HG03354 (cell line): ENCODE results near the gene SCP2.
"Not testable (repeated sequence)": the region's sequence is repeated elsewhere in the genome, so short reads cannot be mapped to it uniquely, and the experiment has no call there.

ENCODE experiments used
- ATAC-seq: cut with Tn5 transposase; IDR thresholded peaks from one replicate; pipeline ENCODE4 v1.9.1; 2021; ENCODE audit warnings: mild to moderate bottlenecking; ENCODE audit not compliant: unreplicated experiment, poor library complexity, severe bottlenecking

Gene SCP2

DNA sequence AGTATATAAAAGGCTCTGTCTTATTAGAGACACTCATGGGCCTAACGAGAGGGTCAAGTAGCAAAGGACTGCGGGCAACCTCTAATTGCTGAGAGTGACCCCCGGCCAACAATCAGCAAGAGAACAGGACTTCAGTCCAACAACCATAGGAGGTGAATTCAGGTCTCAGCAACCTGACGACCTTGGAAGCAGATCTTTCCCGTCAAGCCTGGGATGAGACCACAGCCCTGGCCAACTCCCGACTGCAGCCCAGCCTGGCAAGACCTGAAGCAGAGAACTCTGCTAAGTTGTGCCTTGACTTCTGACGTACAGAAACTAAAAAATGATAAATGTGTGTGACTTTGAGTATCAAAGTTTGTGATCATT, 11.2 kb upstream of the SCP2 start:
- no peak for ATAC-seq

DNA sequence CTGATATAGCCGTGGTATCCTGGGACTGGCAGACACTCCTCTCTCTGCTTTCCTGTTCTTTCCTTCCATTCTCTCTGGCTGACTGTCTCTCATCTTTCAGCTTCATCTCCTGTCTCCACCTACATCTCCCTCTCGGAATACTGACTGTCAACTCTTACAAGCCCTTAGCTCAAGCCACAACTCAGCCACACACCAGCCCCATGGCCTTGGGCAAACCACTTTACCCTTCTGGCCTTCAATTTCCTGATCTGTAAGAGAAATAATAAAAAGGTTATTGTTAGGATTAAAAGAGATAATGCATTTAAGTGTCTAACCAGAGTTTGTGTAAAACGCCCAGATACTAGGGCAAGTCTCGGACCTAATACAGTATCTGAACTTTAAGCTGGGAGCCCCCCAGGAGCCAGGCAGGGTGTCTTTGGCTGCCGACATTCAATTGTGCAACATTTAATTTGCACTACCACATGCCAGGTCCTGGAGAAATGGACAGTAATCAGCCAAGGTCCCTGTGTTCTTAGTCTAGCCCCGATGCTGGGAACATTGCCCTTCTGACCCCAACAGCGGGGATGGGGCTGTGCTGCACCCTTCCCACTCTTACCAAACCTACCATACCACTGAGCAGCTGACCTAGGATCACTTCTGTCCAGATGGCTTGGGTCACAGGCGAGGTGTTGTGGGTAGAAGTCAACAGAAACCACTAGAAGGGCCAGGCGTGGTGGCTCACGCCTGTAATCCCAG, 10.7 kb upstream of the SCP2 start:
- no peak for ATAC-seq

DNA sequence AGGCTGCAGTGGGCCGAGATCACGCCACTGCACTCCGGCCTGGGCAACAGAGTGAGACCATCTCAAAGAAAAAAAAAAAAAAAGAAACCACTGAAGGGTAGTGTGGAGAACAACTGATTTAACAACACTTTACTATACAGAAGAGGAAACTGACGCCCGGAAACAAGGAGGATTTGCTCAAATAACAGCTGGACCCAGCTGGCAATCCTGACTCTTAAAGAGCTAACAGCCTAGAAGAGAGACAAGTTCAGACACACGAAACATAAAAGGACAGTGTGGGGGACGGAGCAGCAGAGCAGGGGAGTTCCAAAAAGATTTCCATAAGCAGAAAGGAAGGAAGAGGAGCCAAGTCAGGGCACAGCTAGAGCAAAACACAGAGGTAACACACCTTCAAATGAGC, 9.9 kb upstream of the SCP2 start:
- no peak for ATAC-seq

DNA sequence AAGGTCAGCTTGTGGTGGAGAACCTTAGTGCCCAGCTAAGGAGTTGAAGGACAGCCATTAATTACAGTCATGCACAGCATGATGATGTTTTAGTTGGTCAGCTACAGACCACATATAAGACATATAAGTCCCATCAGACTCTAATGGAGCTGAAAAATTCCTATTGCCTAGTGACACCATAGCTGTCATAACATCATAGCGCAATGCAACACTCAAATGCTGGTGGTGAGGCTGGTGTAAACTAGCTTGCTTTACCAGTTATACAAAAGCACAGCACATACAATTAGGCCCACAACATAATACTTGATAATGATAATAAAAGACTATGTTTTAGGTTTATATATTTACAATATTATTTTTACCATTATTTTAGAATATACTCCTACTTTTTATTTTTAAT, 9.5 kb upstream of the SCP2 start:
- ATAC-seq = no peak

DNA sequence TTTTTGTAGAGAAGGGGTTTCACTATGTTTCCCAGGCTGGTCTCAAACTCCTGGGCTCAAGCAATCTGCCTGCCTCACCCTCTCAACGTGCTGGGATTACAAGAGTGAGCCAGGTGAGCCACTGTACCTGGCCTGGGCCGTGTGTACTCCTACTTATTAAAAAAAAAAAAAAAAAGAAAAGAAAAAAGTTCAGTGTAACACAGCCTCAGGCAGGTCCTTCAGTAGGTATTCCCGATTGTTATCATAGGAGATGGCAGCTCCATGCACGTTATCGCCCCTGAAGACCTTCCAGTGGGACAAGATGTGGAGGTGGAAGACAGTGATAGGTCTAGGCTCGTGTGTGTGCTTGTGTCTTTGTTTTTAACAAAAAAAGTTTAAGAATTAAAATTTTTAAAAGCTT, 8.9 kb upstream of the SCP2 start:
- no peak for ATAC-seq

DNA sequence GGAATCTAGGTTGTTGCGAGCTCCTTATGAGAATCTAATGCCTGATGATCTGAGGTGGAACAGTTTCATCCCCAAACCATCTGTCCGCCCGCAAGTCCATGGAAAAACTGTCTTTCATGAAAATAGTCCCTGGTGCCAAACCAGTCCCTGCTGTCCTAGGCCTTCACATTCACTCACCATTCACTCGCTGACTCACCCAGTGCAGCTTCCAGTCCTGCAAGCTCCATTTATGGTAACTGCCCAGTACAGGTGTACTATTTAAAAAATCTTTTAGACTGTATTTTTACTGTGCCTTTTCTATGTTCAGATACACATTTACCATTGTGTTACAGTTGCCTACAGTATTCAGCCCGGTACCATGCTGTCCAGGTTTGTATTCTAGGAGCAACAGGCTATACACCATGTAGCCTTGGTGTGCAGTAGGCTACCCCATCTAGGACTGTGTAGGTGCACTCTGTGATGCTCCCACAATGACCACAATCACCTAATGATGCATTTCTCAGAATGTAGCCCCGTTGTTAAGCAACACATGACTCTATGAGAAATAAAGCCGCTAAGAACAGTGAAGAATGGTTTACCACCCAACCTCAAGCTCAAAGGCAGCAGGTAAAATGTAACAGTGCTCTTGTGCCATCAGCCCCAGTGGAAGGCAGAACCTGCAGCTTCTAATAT, 7.9 kb upstream of the SCP2 start:
- ATAC-seq = no peak

DNA sequence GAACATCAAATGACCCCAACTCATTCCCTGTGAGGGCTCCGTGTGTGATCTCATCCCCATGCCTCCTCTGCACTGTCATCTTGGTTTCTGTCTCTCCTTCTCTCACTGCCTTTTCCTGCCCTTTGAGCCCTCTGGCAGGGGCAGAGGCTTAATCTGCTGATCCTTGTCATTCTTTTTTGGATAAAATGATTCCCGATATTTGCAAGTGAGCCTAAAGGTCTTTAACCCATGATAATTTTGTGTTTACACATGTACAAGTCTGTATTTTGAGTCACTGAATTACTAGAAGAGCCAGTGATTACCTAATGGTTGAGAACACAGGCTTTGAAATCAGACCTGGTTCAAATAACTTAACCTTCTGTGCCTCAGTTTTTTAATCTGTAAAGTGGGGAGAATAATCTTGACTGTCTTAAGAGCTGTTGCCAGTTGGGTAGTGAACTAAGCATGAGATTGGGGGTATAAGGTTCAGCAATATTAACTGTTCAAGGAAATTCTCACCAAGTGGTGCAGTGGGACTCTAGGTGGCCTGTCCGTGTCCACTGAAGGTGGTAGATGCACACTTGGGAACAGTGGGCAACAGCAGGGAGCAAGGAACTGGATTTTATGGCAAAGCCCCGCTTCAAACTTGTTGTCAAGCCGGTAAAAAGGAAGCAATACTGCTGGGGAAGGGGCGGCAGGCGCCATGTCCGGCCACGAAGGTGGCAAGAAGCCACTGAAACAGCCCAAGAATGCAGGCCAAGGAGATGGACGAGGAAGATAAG, 7.2 kb upstream of the SCP2 start:
- no peak for ATAC-seq

DNA sequence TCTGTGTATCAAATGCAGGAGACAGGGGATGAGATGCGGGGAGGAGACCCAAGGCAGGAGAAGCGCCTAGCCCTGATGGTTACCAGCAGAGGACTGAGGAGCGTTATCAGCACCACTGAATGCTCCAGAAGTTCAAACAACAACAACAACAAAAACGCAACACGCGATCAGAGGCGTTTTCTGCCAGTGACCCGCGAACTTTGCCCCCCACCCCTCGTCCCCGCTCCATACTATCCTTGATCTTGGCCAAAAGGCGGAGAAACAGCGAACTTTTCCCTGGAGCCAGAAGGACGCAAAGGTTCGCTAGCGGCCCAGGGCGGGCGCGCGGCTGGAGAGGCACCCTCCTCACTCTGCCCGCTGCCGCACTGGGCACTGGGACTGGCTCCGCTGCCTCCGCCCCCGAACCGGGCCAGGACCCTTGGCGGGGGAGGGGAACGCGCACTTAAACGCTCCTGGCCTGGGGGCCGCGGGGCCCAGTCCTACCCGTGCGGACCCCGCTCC, 6.2 kb upstream of the SCP2 start:
- no peak for ATAC-seq

DNA sequence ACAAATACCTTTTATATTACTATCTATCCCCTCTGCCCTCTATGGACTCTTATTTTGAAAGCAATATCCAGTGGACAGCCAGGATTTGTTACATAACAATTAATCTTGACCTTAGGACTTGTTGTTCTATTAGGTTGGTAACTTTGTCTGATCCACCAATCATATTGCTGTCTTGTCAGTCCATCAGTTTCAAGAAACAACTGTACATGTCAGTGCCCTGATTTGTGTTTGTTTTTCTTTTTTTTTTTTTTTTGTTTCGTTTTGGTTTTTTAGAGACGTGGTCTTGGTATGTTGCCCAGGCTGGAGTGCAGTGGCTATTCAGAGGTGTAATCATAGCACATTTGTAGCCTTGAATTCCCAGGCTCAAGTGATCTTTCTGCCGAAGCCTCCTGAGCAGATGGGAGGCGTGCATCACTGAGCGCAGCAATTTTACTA, 1.5 kb upstream of the SCP2 start:
- no peak for ATAC-seq

DNA sequence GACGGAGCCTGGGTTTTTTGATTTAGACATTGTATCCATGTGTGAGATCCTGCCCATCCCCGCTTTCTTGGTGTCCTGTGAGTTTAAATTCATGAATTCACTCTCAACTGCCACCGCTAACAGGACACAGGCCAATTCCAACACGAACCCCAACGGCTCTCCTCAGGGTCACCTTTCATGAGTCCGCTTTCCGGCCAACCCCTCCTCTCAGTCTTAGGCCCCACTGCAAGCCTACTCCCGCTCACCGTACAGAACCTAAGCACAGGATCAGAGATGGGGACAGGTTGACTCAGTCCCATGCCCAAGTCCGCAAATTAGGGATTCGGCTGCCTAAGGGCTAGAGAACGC, 238 bp upstream of the SCP2 start:
- no peak for ATAC-seq

DNA sequence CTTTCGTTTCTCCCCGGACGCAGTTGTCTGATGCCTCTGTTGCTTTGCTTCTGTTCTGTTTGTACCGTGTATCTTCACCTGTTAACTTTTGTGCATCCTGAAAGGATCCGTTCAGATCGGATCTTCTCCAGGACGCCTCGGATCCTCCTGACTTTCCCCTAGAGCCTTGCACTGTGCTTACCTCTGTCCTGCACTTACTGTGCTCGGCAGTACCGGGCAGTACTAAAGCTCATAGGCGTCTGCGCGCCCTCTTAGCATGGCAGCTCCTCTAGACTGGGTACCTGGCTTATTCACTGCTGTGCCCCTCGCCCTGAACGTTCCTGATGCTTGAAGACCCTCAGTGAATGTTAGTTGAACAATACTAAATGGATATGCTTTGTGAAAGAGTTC, 934 bp downstream of the SCP2 start:
- no peak for ATAC-seq

DNA sequence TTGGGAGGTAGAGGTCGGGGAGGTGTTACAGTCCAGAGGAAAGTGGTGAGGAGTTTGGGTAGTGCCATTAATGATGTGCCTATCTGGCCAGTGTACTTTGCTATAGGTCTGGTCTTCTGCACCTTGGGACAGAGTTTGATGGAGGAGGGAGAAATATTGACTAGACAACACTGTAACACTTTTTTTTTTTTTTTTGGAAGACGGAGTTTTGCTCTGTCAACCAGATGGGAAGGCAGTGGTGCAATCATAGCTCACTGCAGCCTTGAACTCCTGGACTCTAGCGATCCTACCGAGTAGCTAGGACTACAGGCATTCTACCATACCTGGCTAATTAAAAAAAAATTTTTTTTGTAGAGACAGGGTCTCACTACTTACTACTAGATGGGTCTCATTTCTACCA, 1.9 kb downstream of the SCP2 start:
- no peak for ATAC-seq

DNA sequence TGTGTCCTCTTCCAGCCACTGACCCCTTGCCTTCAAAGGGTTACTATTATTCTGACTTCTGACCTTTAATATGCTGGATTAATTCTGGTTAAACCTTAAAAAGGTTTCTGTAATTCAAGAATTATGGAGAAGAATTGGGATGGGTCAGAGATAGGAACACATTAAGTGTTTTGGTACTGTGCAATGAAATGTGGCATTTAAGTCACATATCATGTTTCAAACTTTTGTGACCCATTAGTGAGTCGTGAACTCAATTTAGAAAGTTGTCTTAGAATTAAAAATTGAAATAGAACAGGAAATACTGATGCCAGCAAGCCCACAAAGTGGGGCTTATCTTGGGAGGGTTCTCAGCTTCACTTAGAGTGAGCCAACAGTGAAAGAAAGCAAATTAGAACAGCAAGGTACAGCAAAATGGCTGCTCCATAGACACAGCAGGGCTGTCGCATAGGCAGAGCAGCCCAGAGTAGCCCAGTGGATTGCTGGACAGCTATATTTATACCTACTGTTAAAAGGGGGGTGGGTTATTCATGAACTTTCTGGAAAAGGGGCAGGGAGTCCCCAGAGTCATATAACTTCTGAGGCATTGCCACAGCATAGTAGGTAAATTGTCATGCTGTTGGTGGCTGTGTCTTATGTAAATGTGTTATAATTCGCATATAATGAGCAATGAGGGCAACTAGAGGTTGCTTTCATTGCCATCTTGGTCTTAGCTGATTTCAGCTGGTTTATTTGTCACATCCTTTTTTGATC, 10.5 kb downstream of the SCP2 start:
- no peak for ATAC-seq

DNA sequence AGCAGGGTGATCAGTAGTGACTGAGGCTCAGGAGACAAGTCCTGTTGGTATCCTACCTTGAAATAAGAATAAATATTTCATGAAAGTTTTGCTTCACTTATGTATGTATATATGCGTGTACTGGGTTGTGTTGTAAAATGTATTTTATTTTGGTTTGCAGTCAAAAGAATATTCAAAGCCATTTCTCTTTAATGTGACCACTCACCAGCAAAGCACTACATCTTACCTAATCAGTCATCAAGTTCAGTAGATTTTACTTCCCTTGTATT, 11.0 kb downstream of the SCP2 start:
- ATAC-seq = no peak

DNA sequence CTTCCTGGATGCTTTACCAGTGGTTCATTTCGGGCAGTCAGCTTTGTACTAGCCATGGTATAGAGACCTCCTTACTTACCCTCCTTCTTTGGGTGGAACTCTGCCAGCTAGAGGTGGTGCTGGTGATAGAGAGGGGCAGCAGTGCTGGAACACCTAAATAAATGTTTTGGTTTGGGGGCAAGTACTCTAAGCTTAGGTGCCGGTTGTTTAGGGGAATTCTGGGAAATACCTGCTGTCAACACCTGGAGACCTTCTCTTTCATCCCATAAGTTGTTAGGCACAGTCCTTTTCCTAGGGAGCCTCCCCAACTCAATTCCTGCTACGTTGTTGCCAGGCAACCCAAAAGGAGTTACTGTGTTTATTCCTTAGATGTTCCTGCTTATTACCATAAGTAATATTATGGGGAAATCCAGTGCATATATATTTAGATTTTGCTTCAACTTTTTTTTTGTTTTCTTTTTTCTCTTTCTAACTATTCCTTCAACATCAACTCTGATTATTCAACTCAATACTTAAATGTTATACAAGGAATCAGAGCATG, 16.9 kb downstream of the SCP2 start:
- ATAC-seq = no peak

DNA sequence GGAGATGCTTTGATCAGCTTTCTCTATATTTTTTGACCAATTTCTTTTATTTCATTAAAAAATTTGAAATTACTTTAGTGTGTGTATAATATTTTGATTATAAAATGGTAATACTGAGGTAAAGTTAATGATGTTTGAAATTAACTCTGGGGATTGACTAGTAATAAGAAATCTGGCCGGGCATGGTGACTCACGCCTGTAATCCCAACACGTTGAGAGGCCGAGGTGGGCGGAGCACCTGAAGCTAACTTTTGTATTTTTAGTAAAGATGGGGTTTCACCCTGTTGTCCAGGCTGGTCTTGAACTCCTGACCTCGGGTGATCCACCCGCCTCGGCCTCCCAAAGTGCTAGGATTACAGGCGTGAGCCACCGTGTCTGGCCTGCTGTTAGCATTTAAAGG, 17.5 kb downstream of the SCP2 start:
- ATAC-seq = no peak

DNA sequence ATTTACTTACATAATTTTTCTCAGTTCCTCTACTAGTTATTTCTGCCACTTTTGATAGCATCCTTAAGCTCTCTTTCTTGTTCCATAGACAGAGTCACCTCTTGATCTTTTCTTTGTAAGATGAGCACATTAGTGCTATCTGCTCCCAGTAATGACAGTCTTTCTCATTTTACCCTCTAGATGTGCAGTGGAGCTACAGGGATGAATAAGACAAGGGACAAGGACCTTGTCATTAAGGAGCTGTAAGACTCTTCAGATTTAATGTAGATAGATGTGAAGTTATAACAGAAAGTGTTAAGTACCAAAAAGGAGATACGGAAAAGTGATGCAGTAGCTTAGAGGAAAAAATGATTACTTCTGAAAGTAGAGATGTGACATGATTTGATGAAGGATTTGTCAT, 20.4 kb downstream of the SCP2 start:
- no peak for ATAC-seq

DNA sequence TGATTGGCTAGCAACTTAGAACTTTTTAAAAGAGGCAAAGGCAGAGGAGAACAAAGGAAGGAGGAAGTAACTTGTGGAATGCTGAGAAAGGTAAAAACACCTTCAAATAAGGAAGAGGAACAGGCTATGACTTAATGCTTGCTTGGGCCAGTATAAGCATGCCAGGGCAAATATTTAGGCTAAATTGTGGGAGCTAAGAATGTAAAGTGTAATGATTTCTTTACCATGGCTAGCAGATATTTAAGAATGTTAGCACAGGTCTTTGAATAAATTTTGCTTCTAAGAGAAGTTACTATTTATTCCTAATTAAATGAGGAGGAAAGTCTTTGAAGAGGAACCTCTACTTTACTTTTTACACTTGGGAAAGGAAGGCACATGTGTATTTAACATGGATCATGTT, 22.5 kb downstream of the SCP2 start:
- ATAC-seq = not testable (repeated sequence)

DNA sequence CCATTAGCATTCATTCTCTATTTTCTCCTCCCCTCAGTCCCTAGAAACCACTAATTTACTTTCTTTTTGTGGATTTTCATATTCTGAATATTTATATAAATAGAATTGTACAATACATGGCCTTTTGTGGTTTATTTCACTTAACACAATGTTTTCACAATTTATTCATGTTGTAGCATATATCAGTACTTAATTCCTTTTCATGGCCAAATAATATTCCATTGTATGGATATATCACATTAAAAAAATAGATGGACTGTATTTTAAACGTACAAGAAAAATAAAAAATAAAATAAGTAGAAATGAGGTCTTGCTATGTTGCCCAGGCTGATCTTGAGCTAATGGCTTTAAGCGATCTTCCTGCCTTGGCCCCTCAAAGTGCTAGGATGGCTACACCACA, 25.0 kb downstream of the SCP2 start:
- no peak for ATAC-seq
